GM13976 (cell line): Measurements from ENCODE around the gene SLC22A31.

Experiments
- DNase-seq: peaks from one replicate; pipeline ENCODE4 v3.0.0; 2012; ENCODE audit warnings: low spot score
- in situ Hi-C: fragments of 300-500 bp; cut with MboI; formaldehyde crosslinking; loops from one replicate; pipeline ENCODE4 v1.12.0; 2022; ENCODE audit warnings: low sequenced_read_pairs, mixed read lengths, inconsistent platforms; ENCODE audit not compliant: unreplicated experiment
- TF ChIP-seq, protein P1 (sequence below): IDR thresholded peaks from 2 replicates; pipeline ENCODE4 v1.5.1; 2012; ENCODE audit warnings: borderline replicate concordance, mild to moderate bottlenecking; ENCODE audit not compliant: insufficient read depth; ENCODE audit errors: extremely low read depth, missing control alignments, control extremely low read depth

Gene SLC22A31

DNA sequence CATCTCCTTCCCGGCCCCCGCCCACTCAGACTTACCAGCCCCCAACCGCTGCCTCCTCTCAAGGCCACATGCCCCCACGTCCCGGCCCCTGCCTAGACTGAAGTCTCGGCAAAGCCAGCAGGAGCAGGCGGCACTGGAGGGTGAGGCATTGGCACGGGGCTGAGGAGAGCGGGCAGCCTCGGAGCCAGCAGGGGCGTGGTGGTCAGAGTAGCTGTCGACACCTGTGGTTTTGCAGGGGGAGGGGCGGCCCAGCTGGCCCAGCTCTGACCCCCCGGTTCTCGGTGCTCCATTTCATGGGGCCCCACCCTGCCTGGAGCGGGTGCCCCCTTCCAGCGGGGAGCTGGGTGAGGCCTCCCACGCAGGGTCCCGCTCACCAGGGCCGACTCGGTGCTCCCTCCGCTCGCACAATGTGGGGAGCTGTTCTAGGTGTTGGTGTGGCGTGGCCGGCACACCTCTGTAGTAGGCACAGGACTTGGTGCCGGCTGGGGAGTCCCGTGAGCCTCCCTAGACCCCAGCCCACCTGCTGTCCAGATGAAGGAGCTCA, 24.1 kb downstream of the SLC22A31 start:
- DNase-seq: no peak
- TF ChIP-seq, protein P1, sequence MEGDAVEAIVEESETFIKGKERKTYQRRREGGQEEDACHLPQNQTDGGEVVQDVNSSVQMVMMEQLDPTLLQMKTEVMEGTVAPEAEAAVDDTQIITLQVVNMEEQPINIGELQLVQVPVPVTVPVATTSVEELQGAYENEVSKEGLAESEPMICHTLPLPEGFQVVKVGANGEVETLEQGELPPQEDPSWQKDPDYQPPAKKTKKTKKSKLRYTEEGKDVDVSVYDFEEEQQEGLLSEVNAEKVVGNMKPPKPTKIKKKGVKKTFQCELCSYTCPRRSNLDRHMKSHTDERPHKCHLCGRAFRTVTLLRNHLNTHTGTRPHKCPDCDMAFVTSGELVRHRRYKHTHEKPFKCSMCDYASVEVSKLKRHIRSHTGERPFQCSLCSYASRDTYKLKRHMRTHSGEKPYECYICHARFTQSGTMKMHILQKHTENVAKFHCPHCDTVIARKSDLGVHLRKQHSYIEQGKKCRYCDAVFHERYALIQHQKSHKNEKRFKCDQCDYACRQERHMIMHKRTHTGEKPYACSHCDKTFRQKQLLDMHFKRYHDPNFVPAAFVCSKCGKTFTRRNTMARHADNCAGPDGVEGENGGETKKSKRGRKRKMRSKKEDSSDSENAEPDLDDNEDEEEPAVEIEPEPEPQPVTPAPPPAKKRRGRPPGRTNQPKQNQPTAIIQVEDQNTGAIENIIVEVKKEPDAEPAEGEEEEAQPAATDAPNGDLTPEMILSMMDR: no peak
- in situ Hi-C loops: no loop called here

DNA sequence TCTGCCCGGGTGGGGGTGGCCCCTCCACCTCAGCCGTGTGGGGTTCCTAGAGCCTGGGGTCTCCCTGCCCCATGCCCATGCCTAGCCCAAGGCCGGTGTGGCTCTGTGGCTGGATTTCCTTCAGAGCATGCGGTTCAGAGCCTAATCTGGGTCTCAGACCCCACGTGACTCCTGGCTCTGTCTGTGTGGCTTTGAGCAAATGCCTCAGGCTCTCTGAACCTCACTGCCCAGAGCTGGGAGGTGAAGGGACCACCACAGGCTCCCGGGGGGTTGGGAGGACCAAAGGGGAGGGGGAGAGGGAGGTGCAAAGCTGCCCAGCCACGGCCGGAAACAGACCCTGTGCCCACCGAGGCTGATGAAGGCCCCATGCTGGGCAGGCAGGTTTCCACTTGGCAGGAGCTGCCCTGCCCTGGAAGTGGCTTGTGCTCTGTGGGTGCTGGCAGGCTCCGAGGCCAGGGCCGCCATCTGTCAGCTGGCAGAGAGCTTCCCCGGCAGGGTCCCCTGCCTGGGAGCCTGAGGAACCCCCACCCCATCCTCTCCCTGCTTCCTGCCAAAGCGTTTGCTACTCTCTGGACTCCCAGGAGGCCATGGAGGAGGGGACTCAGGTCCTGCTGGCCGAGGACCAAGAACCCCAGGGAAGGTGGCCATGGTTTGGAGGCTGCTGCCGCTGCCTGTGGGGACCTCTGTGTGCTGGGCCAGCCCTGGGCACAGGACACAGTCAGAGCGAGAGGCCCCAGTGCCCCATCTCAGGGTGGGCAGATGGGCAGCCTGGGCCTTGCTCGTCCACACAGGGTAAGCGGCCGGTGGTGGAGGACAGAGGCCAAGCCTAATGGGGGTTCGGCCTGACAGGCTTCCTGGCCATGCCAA, 24.8 kb downstream of the SLC22A31 start:
- TF ChIP-seq, protein P1: no peak
- DNase-seq: no peak
- in situ Hi-C loops: no loop called here

DNA sequence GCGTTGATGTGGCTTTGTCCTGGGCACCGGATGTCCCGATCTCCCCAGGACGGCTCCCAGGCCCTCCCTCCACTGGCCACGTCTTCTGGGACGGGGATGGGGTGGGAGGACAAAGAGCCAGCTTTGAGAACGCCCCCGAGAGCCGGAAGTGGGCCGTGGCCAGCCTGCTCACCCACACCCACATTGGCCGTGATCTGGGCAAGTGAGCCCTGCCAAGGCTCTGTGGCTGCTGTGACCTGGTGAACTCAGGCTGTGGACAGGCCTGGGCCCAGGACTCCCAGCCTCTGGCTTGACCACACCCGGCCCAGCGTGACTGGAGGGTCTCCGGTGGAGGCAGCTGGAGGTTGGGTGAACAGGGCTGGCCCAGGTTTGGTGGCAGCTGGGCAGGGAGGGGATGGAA, 25.5 kb downstream of the SLC22A31 start:
- in situ Hi-C loops: no loop called here
- TF ChIP-seq, protein P1: no peak
- no peak for DNase-seq

DNA sequence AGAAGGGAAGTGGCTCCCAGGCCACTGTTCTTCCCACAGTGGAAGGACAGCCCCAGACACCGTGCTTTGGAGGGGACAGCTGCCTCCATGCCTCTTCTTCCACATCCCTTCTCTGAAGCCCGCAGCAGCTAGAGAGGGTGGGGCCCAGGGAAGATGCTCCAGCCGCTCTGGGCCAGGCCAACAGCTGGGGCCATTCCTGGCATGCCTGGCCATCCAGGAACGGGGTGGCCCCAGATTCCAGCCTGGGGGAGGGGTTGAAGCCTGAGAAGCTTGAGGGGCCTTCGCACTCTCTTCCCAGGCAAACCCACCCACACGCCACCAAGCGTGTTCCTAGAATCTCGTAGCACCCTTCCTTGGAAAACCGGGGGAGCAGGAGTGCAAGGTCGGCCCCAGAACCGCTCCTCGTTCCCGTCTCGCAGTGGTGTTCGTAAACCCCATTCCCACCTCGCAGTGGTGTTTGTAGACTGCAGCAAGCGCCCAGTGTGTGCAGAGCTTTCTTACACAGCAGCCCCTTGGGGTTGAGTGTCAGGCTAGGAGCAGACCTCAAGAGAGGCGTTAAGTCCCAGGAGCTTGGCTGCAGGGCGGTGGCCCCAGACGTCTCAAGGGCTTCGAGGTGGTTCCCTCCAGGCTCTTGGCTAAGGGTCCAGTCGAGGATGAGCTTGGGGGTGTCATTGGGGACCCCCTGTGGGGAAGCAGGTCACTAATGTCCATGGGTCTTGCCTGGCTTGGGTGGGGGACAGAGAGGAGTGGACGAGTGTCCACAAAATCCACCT, 26.1 kb downstream of the SLC22A31 start:
- DNase-seq: no peak
- in situ Hi-C loops: no loop called here
- TF ChIP-seq, protein P1: no peak

DNA sequence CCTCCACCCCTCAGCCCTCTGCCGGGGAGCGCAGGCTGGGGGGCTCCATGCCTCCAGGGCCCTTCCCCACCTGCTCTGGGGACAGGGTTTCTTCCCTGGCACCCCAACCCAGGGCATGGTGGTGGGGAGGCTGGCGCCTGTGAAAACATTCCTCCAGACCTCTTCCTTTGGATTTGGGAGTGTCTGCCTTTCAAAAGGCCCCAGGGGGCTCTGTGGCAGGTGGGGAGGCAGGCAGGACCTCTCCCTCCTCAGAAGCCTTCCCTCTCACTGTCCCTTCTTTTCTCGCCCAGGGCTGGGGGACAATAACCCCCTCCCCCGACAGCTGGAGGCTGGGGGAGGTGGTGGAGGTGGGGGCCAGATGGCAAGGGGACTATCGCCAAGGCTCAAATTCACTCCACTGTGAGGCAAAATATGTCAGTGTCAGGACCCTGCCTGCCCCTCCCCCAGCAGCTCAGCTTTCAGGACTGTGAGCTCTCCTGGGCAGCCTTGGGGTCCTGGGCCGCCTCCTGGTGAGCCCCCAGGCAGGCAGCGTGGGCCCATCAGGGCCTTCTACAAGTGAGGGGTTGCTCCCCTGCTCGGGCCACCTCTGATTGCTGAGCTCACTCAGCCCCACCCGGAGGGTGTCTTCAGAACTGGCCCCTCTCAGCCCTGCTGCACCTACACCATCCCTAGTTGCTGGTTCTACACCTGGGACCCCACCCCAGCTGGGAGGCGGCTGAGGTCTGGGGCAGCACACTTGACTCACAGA, 27.0 kb downstream of the SLC22A31 start:
- in situ Hi-C loops: no loop called here
- TF ChIP-seq, protein P1: no peak
- no peak for DNase-seq
